Neural progenitor cell (in vitro differentiated cells): ENCODE data around the gene MED13L.

Source experiments
- CTCF ChIP-seq: fragments of 200-600 bp; sonication (generic); IDR thresholded peaks from 2 replicates; pipeline ENCODE4 v1.5.1; 2017; ENCODE audit warnings: antibody characterized with exemption, mild to moderate bottlenecking
- EZH2 ChIP-seq: fragments of 200-600 bp; sonication (generic); IDR thresholded peaks from 2 replicates; pipeline ENCODE4 v1.6.1; 2017; ENCODE audit warnings: antibody characterized with exemption, mild to moderate bottlenecking, moderate library complexity
- EZH2phosphoT487 ChIP-seq: fragments of 200-600 bp; sonication (generic); IDR thresholded peaks from 2 replicates; pipeline ENCODE4 v1.6.1; 2017; ENCODE audit warnings: antibody characterized with exemption

GRCh38 chr12:116241157-116241759 is 36.2 kb downstream of the MED13L start:
- TF ChIP-seq CTCF: no peak
- no peak for TF ChIP-seq EZH2phosphoT487
- TF ChIP-seq EZH2: no peak
